SU-DHL-6 (cell line): ENCODE results near the gene SLC25A26.

Experiments used
- H2AFZ ChIP-seq: fragments of 200-600 bp; sonication (generic); 2 replicates; pipeline ENCODE4 v1.6.1; 2014; ENCODE audit warnings: low read depth, mild to moderate bottlenecking, moderate library complexity, mixed read lengths, antibody characterized with exemption, low read length; ENCODE audit not compliant: severe bottlenecking
- H3F3A ChIP-seq: fragments of 200-600 bp; shearing (Covaris generic); 2 replicates; pipeline ENCODE4 v1.6.0; 2016; ENCODE audit warnings: antibody characterized with exemption, mild to moderate bottlenecking; ENCODE audit not compliant: insufficient read depth
- H3K27ac ChIP-seq: fragments of 200-600 bp; sonication (generic); 2 replicates; pipeline ENCODE4 v1.5.1; 2016; ENCODE audit warnings: low read depth, mild to moderate bottlenecking, low read length, moderate library complexity, mixed read lengths
- H3K27me3 ChIP-seq: fragments of 200-600 bp; sonication (generic), shearing (Covaris generic); 2 replicates; pipeline ENCODE4 v1.6.0; 2014; ENCODE audit warnings: mild to moderate bottlenecking, low read length
- H3K36me3 ChIP-seq: fragments of 200-600 bp; sonication (generic); 2 replicates; pipeline ENCODE4 v1.6.1; 2014; ENCODE audit warnings: mild to moderate bottlenecking, low read length, mixed read lengths
- H3K4me2 ChIP-seq: fragments of 300-600, 200-600 bp; shearing (Covaris generic), sonication (generic); 2 replicates; pipeline ENCODE4 v1.6.0; 2014; ENCODE audit warnings: low read length, low read depth, mild to moderate bottlenecking; ENCODE audit not compliant: poor library complexity, severe bottlenecking
- H3K4me3 ChIP-seq: fragments of 200-600 bp; sonication (generic); 2 replicates; pipeline ENCODE4 v1.5.1; 2014; ENCODE audit warnings: antibody characterized with exemption, low read length, mild to moderate bottlenecking, mixed read lengths; ENCODE audit not compliant: insufficient read depth, poor library complexity, severe bottlenecking
- H3K79me2 ChIP-seq: fragments of 200-600 bp; sonication (generic); 2 replicates; pipeline ENCODE4 v1.6.1; 2014; ENCODE audit warnings: mild to moderate bottlenecking, low read length, moderate library complexity; ENCODE audit not compliant: insufficient read depth
- H3K9ac ChIP-seq: fragments of 200-600 bp; sonication (generic); 2 replicates; pipeline ENCODE4 v1.7.0; 2014; ENCODE audit warnings: mild to moderate bottlenecking, low read length
- H3K9me2 ChIP-seq: fragments of 200-600 bp; sonication (generic); replicated peaks from 2 replicates; pipeline ENCODE4 v1.6.1; 2014; ENCODE audit warnings: low read length; ENCODE audit not compliant: insufficient read depth
- H3K9me3 ChIP-seq: fragments of 200-600 bp; sonication (generic); 2 replicates; pipeline ENCODE4 v1.6.1; 2014; ENCODE audit warnings: low read length, mixed read lengths; ENCODE audit not compliant: insufficient read depth
- H4K20me1 ChIP-seq: fragments of 200-600 bp; sonication (generic); 2 replicates; pipeline ENCODE4 v1.6.1; 2014; ENCODE audit warnings: low read depth, mild to moderate bottlenecking, antibody characterized with exemption, low read length, moderate library complexity, mixed read lengths
- CTCF ChIP-seq: fragments of 200-600 bp; sonication (generic); IDR thresholded peaks from one replicate; pipeline ENCODE4 v1.5.1; 2017; ENCODE audit warnings: antibody characterized with exemption, mild to moderate bottlenecking, low read length, moderate library complexity; ENCODE audit not compliant: insufficient read depth, poor library complexity, severe bottlenecking
- EZH2phosphoT487 ChIP-seq: fragments of 200-600 bp; sonication (generic), shearing (Covaris generic); conservative IDR thresholded peaks from 2 replicates; pipeline ENCODE4 v1.6.1; 2018; ENCODE audit warnings: mild to moderate bottlenecking, antibody characterized with exemption, low read length, moderate library complexity, mixed read lengths

SLC25A26 gene

GRCh38 chr3:66269411-66269810 lies 48.6 kb downstream of the SLC25A26 start:
- Histone ChIP-seq H4K20me1 (no peaks in the 10 kb centered on the region), H3F3A (no peaks in the 10 kb centered on the region), H3K9ac (no peak overlapping the region), H2AFZ (no peak overlapping the region), H3K36me3 (no peaks in the 10 kb centered on the region), H3K9me3 (no peaks in the 10 kb centered on the region), H3K27ac (no peak overlapping the region), H3K4me3 (no peak overlapping the region), H3K79me2 (no peaks in the 10 kb centered on the region), H3K4me2 (no peak overlapping the region), H3K27me3 (no peaks in the 10 kb centered on the region), H3K9me2 (no peaks in the 10 kb centered on the region)
- no peak for TF ChIP-seq EZH2phosphoT487
- TF ChIP-seq CTCF: no peak

- H3K79me2 ChIP-seq: no peaks in the 10 kb centered on the region
- no peaks in the 10 kb centered on the region for H3K9me2 ChIP-seq
- H3K4me3 ChIP-seq: no peak overlapping the region
- H3K4me2 ChIP-seq: no peak overlapping the region
- H3K9ac ChIP-seq: no peak overlapping the region
- no peaks in the 10 kb centered on the region for H3K9me3 ChIP-seq
- H4K20me1 ChIP-seq: no peaks in the 10 kb centered on the region
- no peak overlapping the region for H3K27ac ChIP-seq
- no peaks in the 10 kb centered on the region for H3K36me3 ChIP-seq
- H2AFZ ChIP-seq: no peak overlapping the region
- TF ChIP-seq EZH2phosphoT487: no peak
- TF ChIP-seq CTCF: no peak
- H3K27me3 ChIP-seq: no peaks in the 10 kb centered on the region
- no peaks in the 10 kb centered on the region for H3F3A ChIP-seq
Observed at GRCh38 chr3:66270288-66270687, 49.5 kb downstream of the SLC25A26 start.

DNA sequence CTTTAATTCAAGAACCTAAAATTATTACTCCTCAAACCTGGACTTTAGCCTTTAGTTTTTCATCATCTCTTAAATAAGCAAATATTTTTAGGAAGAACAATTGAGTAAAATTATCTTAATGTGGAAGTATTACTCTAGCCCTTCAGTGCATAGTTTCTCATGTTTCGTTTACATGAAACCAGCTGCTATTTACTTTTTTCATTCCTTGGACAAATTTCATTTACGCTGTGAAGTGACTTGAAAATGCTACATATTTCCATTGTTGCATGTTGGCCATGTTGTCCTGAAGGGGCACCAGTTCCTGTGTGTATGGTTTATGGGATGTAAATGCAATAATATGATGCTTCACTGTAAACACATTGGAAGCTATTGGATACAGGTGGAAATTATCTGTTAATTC lies 49.9 kb downstream of the SLC25A26 start:
- Histone ChIP-seq H3K27ac (no peak overlapping the region), H3K9me3 (no peaks in the 10 kb centered on the region), H4K20me1 (no peaks in the 10 kb centered on the region), H3K9ac (no peak overlapping the region), H3K9me2 (no peaks in the 10 kb centered on the region), H3K79me2 (no peaks in the 10 kb centered on the region), H3K4me2 (no peak overlapping the region), H3K36me3 (no peaks in the 10 kb centered on the region), H2AFZ (no peak overlapping the region), H3K4me3 (no peak overlapping the region), H3K27me3 (no peaks in the 10 kb centered on the region), H3F3A (no peaks in the 10 kb centered on the region)
- TF ChIP-seq EZH2phosphoT487: no peak
- no peak for TF ChIP-seq CTCF
